ENCODE data around the gene BRWD1. TPM values are rescaled to one million over a fixed set of nuclear protein-coding genes. Genes with fewer than 3 reads are reported as not detected.

The BRWD1 gene
- total and polyA plus RNA-seq, 2 of the 13 experiments (the other 11 are each of a cell fraction or from before 2014, with no cell fraction given): 13.9 to 28.0 TPM

DNA sequence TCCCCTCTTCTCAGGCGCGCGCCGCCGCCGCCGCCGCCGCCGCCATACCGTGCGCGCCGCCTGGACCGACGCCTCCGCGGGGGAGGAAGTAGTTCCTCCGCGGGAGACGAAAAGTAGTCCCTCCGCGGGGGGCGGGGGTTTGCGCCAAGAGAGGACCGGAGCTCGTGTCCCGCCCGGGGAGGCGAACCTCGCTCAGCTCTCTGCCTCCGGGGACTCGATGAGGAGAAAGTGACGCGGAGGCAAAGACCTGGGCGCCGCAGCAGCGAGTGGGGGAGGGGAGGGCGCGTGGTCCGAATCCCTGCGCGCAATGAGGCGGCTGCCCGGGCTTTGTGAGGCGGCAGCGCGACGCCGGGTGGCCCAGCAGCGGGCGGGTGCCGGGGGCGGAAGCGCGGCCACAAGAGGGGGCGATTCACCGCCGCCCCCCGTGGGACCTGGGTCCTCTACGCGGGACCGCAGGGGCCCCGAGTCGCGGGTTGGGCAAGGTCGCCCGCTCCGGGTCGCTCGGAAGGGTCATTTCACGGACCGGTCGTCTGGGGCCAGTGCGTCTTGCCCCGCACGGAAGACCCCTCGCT is at the start of gene BRWD1 (continued):
- TF ChIP-seq ZNF225 (CRISPR knock-in tag; IDR thresholded peaks at IDR 0.05) (peak; percentile 94; the same call in 1 of the 2 replicates), TGIF2 (CRISPR knock-in tag; IDR thresholded peaks at IDR 0.05) (peak; percentile 36; the same call in 1 of the 2 replicates), ZBTB44 (CRISPR knock-in tag; IDR thresholded peaks at IDR 0.05) (no peak), HNRNPLL (IDR thresholded peaks at IDR 0.05; ENCODE audit: low read depth, low read length, poor library complexity, severe bottlenecking) (peak; percentile 87), TOPORS (CRISPR knock-in tag; IDR thresholded peaks at IDR 0.05) (no peak; the same call in 1 of the 2 replicates), ZGPAT (CRISPR knock-in tag; IDR thresholded peaks at IDR 0.05) (peak; percentile 86; the same call in 1 of the 2 replicates), ZBTB20 (CRISPR knock-in tag; IDR thresholded peaks at IDR 0.05; ENCODE audit: borderline replicate concordance, low read depth) (no peak; the same call in 1 of the 2 replicates), ZBTB14 (CRISPR knock-in tag; IDR thresholded peaks at IDR 0.05) (peak; percentile 92), SYNCRIP (IDR thresholded peaks at IDR 0.05; ENCODE audit: insufficient read depth, low read depth, low read length) (no peak), ZNF781 (CRISPR knock-in tag; IDR thresholded peaks at IDR 0.05; ENCODE audit: borderline replicate concordance, not compliant biosample characterization) (no peak), HNRNPUL1 (IDR thresholded peaks at IDR 0.05; ENCODE audit: low read depth, low read length) (no peak; the same call in 1 of the 2 replicates), RNF2 (conservative IDR thresholded peaks at IDR 0.05; ENCODE audit: low read depth) (peak; percentile 95)
- TF ChIP-seq, protein P1, sequence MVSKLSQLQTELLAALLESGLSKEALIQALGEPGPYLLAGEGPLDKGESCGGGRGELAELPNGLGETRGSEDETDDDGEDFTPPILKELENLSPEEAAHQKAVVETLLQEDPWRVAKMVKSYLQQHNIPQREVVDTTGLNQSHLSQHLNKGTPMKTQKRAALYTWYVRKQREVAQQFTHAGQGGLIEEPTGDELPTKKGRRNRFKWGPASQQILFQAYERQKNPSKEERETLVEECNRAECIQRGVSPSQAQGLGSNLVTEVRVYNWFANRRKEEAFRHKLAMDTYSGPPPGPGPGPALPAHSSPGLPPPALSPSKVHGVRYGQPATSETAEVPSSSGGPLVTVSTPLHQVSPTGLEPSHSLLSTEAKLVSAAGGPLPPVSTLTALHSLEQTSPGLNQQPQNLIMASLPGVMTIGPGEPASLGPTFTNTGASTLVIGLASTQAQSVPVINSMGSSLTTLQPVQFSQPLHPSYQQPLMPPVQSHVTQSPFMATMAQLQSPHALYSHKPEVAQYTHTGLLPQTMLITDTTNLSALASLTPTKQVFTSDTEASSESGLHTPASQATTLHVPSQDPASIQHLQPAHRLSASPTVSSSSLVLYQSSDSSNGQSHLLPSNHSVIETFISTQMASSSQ (IDR thresholded peaks at IDR 0.05; ENCODE audit: low read depth): no peak
- TF ChIP-seq, protein P1 (CRISPR knock-in tag; IDR thresholded peaks at IDR 0.05; ENCODE audit: borderline replicate concordance): no peak
- TF ChIP-seq, protein P2, sequence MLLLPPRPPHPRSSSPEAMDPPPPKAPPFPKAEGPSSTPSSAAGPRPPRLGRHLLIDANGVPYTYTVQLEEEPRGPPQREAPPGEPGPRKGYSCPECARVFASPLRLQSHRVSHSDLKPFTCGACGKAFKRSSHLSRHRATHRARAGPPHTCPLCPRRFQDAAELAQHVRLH (CRISPR knock-in tag; IDR thresholded peaks at IDR 0.05; ENCODE audit: borderline replicate concordance, low read depth): peak; percentile 42; the same call in 1 of the 2 replicates
- TF ChIP-seq, protein P3, sequence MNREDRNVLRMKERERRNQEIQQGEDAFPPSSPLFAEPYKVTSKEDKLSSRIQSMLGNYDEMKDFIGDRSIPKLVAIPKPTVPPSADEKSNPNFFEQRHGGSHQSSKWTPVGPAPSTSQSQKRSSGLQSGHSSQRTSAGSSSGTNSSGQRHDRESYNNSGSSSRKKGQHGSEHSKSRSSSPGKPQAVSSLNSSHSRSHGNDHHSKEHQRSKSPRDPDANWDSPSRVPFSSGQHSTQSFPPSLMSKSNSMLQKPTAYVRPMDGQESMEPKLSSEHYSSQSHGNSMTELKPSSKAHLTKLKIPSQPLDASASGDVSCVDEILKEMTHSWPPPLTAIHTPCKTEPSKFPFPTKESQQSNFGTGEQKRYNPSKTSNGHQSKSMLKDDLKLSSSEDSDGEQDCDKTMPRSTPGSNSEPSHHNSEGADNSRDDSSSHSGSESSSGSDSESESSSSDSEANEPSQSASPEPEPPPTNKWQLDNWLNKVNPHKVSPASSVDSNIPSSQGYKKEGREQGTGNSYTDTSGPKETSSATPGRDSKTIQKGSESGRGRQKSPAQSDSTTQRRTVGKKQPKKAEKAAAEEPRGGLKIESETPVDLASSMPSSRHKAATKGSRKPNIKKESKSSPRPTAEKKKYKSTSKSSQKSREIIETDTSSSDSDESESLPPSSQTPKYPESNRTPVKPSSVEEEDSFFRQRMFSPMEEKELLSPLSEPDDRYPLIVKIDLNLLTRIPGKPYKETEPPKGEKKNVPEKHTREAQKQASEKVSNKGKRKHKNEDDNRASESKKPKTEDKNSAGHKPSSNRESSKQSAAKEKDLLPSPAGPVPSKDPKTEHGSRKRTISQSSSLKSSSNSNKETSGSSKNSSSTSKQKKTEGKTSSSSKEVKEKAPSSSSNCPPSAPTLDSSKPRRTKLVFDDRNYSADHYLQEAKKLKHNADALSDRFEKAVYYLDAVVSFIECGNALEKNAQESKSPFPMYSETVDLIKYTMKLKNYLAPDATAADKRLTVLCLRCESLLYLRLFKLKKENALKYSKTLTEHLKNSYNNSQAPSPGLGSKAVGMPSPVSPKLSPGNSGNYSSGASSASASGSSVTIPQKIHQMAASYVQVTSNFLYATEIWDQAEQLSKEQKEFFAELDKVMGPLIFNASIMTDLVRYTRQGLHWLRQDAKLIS (CRISPR knock-in tag; IDR thresholded peaks at IDR 0.05): no peak
